Mucosa of gallbladder (tissue), 1 donor: ENCODE data around the gene NDUFAF7. TPM values are rescaled to one million over a fixed set of nuclear protein-coding genes. Genes with fewer than 3 reads are reported as not detected.
"Not testable (repeated sequence)": the region's sequence is repeated elsewhere in the genome, so short reads cannot be mapped to it uniquely, and the experiment has no call there.

ENCODE experiments used
- DNase-seq: peaks from one replicate; pipeline ENCODE4 v3.0.0-alpha.2; 2020; ENCODE audit warnings: low spot score
- total RNA-seq: library from RNA; stranded (reverse); gene quantifications from one replicate; pipeline ENCODE4 v1.2.1, GENCODE V29; 2021
- donor health status: DM: no; HTN: no; CAD: no.

The NDUFAF7 gene
- total RNA-seq, 1 donor from 2014 or later, result 11.4 TPM

DNA sequence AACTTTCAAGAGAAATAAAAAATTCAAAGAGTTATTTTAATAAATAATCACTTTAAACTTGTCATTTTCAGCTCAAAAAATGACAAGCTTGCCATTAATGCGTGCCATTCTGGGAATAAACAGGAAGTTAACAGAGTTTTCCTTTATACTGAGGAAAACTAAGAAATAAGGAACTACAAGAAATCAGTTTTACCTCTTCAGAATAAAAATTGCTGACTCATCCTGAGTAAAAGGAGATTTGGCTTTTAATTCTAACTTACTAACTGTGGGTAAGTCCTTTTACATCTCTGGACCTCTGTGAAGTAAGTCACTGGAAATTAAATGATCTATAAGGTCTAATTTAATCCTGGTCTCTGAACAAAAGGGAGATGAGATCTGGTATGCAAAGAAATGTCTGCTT lies 16.2 kb upstream of the NDUFAF7 start:
- DNase-seq, result no peak

DNA sequence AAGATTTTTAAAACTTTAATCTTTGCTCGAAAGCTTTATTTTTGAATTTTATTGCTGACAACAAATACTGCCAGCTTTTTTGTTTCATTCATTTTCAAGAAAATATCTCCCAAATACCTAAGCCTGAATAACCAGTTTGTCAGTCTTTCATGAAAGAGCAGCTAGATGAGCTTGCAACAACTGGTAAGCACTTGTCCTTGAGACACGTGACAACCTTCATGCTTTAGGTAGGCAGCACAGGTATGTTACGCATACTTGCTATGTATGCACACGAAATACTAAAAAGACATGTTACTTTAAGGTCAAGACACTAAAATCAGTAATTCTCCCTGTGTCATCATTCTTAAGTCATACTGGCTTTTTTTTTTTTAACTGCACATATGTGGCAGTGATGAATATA lies 12.4 kb upstream of the NDUFAF7 start:
- no peak for DNase-seq

DNA sequence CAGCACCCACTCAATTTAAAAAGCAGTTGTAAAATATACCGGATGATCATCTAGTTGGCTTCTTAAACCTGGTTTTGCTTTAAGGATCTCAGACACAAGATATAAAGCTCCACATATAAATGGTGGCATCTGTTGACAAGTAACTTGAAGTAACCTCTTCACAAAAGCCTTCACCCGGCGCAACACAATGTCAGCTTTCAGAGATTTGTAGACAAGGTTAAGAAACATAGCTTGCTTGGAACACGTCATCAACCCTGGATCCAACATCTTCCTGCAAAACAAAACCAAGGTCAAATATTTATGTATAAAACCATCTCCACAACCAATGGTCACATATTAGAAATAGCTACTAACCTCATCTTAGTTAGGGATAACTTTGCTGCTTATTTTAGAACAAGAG lies 8.3 kb upstream of the NDUFAF7 start:
- no peak for DNase-seq

DNA sequence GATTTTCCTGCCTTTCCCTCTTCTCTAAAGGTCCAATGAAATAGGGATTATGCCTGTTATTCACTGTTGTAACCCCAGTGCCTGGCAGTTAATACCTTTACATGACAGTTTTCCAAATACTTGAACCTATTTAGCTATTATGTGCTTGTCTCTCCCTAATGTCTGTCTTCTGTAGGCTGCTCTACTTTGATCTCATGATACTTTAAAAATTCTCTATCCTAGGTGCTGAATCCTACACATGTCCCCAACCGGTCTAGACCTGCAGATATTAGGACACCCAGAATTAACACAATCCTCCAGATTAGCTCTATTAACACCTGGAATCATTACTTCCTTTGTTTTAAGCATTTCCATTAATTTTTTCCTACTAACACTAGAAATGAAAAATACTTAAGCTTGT lies 7.4 kb upstream of the NDUFAF7 start:
- no peak for DNase-seq

DNA sequence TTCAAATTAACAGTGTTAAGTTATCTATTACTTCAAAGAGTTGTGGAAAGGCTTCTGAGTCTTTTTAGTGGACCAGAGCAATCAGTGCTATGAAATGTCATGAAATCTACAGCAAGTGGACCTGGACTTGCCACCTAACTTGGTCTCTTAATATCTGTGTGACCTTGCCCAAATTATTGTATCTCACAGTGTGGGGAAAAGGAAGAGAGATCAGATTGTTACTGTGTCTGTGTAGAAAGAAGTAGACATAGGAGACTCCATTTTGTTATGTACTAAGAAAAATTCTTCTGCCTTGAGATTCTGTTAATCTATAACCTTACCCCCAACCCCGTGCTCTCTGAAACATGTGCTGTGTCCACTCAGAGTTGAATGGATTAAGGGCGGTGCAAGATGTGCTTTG lies 6.3 kb upstream of the NDUFAF7 start:
- not testable (repeated sequence) for DNase-seq

DNA sequence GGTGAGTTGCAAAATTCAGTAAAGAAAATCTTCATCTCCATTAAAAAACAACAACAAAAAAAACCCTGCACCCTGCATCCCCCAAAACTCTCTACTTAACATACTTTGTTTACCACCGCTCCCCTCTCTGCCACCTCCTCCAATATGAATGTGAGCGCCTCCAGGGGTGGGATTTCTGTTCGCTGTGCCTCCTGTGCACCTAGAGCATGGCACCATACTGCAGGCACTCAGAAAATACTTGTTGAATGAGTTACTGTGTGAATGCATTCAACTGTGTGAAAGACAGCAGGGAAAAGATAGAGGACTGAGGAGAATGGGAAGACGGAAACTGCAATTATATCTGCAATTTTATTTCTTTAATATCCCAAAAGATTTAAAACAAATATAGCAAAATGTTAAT lies 4.6 kb upstream of the NDUFAF7 start:
- no peak for DNase-seq

DNA sequence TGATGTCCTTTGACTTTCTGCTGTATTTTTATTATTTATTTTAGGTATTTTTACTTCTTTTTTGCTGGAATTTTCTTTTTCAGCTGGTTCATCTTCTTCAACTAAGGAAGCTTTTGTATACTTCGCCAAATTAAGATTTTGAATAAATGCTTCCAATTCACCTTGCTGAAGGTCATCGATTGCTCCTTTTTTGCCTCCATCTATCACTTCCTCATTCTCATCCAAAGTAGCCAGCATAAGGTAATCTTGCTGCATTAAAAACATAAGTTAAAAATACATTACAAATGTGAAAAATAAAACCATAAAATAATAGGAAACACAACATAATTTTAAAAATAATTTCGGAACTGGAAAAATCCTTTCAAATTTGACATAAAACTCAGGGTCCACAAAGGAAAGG lies 2.7 kb upstream of the NDUFAF7 start:
- DNase-seq, result no peak

DNA sequence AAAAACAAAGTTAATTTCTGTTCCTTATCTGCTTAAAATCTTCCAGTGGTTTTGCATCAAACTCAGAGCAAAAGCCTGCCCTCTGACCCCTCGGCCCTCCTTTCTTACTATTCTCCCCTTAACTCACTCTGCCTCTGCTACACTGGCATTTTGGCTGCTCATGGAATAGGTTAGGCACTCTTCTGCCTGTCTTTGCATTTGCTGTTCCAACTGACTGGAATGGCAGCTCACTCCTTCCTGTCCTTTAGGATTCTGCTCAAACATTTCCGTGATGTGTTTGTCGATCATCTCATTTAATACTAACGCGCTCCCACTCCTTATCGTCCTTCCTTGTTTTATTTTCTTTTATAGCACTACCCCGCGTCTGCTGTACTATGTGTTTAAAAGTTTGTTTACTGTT lies 877 bp upstream of the NDUFAF7 start:
- no peak for DNase-seq

DNA sequence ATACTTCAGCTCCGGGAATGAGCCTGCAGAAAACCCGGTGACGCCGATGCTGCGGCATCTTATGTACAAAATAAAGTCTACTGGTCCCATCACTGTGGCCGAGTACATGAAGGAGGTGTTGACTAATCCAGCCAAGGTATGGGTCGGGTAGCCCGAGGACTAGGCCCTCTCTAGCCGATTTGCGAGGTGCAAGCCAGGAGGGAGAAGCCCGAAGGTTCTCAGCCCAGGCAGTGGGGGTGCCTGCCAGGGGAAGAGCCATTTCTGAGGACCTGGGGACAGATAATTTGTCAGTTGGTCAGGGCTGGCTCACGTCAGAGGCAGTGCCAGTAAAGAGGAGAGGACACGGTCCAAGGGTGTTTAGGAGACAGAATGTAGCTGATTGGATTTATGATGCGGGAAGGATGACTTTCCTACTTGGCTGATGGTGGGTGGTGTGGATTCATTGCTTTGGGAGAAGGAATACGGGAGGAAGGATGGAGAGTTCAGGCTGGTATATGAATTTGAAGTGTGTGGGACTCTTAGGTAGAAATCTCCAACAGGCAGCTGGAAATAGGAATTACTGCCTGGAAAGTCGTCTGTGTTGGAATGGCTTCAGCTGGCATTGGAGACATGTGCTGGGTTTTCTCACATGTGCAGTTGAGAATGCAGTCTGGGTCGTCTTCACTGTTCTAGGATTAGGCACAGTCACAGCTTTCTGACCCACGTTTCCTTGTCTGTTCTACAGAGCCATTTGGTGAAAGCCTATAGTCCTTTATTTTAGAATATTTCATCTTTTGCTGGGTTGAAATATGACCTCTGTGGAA lies 874 bp downstream of the NDUFAF7 start:
- DNase-seq, result peak; percentile 24

DNA sequence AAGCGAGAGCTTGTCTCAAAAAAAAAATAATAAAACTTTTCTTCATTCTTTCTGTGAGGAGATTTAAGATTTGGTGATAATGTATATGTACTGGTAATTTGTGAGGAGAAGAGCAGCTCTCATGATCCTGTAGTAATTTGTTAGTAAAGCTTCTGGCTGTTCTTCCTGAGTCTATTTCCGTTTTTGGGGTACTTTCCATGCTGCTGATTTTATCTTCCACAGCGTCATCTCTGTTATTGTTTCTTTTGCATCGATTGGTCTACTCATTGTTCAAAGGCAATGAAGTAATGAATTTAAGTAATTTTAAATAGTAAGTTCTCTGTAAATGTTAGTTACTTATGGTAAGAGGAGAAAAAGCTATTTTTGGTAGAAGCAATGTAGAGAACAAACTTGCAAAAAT lies 12.0 kb downstream of the NDUFAF7 start:
- no peak for DNase-seq

DNA sequence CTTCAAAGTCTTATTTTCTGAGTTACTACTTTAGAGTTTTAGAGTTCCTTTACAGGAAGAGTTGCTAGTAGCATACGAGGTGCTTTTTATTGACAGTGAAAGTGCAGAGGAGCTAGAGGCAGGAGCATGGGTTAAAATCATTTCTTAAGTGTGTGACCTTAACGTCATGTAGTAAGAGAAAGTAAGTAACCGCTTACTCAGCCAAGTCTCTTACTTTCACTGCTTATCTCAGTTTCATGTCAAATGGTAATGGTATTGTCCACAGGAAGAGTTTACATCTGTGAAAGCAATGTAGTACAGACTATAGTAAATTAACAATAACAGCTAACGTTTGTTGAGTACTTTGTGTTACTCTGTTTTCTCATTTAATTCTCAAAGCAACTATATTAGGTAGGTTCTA lies 12.6 kb downstream of the NDUFAF7 start:
- DNase-seq, result no peak

DNA sequence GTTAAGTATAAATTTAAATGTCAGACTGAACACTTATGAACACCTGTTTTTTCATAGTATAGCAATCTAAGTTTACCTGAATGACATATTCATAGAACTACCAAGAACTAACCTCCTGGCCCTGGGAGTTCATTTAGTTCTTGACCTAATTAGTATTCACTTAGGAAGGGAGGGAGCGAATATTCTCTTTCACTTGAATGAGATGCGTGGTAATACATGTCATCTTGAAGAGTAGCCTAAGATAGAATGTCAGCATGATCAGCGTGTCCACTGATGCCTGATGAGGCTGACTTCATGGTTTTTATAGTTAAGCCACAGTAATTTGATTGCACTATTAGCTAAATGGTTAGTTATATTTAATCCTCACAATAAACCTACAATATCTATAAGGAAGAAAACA lies 13.3 kb downstream of the NDUFAF7 start:
- DNase-seq, result no peak

DNA sequence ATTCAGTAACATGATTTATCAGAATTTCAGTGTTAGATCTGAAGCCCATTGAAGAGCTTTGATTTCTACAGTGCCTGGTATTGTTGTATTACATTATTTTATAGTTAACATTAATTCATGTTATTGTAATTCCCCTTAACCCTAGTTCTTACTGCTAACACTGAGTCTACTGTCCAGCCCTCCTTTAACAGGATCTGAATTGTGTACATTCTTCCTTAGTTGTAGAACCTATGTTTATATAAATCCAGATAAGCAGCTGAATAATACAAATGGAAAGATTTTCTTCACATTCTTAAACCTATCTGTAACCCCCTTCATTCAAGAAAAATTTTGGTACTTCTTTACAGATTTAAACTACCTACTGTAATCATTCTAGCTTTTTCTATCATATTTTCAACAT lies 14.7 kb downstream of the NDUFAF7 start:
- no peak for DNase-seq

DNA sequence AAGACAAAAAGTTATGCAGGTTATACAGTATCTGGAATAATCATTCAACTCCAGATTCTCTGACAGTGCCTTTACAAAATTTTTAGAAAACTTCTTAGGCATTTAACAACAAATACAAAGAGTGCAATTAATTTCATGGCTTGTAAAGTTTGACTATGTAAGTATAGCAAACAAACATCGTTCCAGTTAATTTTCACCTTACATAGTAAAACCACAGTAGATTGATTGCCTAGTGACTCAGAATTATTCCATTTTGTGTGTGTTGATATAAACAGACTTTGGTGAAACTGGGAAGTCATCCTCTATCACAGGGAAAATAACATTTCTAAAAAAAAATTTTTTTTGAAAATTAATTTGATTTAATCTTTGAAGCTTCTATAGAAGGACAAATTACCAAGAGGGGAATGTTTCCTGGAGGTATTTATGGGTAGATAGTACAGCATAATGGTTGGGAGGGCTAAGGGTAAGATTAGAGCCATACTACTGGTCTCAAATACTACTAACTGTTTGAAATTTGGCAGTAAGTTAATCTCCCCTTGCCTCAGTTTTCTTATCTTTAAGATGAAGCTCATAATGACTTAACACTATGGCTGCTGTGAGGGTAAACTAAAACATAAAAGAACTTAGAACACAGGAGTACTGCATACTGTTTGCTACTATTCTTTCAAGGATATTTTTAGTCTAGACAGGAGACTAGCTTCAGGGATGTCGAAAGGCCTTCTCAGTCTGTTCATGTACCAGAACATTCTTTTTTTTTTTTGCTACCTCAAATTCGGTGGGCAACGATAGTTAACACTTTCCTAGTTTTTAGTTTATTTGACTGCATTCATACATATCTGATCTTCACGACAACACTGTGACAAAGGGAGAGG lies 19.6 kb downstream of the NDUFAF7 start:
- no peak for DNase-seq

DNA sequence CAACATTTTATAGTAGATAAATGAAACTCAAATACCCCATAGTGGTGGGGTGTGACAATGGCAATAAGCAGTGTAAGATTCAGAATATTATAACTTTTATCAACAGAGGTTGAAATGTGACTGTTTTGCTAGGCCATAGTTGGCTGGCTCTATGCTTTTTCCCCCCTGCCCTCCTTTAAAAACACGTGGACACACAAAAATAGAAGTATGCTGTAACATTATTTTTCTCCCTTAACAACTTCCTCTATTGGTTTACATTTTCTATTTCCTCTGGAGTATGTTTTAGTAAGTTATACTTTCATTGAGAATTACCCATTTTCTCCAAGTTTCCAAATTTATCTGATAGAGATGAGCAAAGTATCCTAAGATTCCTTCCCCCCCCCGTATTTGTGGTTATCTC lies 31.1 kb downstream of the NDUFAF7 start:
- DNase-seq, result no peak

DNA sequence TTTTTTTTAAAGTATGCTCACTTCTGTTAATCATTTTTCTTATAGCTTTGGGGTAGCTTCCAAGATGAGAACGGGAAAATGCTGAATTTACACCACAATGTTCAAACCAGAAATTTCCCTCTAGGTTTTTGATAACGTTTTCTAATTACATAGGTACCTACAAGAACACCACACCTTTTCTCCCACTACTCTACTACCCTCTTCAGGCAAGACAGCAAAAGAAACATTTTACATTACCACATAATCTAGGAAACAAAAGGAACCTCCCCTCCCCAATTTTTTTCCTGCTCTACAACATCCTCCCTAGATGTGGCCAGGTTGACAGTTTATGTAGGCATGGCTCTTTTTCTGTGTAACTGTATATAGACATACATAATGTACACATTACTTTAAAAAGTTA lies 32.4 kb downstream of the NDUFAF7 start:
- DNase-seq, result no peak

DNA sequence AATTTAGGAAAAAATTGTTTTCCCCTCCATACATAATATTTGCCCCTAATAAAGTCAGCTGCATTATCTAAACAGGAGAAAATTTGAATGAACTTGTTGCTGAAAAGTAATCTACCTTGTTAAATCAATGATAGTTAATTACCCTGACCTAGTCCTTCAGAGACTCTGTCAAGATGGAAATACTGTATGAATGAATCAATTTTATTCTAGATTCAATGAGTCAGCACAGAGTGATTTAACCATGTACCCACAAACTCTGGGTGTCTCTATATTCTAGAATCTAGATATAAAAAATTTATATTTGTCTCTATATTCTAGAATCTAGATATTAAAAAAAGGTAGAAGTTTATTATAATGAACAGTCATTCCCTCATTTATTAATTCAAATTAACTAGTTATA lies 36.2 kb downstream of the NDUFAF7 start:
- DNase-seq, result no peak

DNA sequence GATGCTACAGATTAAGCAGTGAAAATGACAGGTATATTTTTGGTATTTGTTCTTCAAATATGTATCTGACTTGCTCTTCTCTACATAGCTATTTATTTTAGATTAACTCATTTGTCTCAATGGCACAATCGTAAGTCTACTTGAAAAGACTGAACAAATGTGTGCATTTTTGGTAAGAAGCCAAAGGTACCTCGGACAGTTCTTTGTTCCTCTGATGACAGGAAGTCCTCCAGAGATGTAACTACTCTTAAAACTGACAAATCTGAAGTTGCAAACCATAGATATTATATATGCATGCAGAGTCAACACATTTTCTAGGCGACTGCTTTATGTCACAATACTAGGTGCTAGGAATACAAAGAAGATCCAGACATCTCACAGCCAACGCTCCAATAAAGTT lies 36.7 kb downstream of the NDUFAF7 start:
- DNase-seq, result no peak

DNA sequence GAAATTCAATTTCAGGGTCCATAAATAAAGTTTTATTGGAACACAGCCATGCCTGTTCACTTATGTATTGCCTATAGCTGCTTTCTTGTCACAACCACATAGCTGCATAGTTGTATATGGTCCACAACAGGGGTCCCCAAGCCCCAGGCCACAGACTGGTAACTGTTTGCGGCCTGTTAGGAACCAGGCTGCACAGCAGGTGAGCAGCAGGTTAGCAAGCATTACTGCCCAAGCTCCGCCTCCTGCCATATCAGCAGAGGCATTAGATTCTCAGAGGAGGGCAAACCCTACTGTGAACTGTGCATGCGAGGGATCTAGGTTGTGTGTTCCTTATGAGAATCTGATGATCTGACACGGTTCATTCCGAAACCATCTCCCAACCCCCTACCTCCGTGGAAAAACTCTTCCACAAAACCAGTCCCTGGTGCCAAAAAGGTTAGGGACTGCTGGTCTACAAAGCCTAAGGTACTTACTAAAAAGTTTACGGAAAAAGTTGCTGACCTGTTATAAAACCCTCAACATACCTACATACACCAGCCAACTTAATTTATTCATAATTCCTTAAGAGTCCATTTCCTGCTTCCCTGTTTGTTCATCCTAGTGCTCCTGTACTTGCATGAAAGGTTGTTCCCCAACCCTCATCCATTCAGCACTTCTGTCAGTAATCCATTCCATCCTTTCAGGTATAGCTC lies 40.1 kb downstream of the NDUFAF7 start:
- DNase-seq, result no peak

DNA sequence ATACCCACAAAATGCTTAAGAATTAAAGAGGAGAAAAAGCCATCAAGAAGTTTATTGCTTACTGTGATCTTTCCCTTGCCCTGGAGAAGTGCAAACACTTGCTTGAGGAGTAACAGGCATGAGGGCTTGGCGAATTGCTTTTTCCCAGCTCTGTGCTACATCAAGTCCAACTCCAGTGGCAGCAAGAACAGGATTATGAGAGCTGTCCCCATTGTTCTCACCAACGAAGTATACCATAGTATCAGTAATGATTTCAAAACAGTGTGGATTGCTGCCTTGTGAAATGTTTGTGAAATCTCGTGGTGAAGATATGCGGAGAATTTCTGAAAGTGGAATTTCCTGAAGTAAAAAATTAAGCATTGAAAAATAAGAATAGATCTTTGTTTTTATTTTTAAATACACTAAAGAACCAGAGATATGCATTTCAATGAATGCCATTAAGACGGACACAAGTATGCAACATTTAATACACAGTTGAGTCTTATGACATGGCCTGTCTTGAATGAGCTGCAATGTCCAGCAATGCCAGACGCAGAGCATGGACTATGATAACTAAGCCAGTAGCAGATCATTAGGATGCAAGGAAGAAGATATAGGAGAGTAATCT lies 43.0 kb downstream of the NDUFAF7 start:
- DNase-seq, result no peak

DNA sequence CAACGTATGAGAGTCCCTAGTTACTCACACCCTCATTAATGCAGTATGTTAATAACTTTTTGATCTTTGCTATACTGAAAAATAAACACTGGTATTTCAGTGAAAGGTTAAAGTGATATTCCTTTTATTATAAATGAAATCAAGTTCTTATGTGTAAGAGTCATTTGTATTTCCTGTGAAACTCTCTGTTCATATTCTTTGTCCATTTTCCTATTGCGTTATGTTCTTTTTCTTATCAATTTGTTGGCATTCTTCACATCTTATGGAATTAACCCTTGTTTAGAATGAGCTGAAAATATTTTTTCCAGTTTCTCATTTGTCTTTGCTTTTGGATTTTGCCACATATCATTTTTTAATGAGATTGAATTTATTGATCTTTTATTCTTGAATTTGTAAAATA lies 44.8 kb downstream of the NDUFAF7 start:
- DNase-seq, result no peak

DNA sequence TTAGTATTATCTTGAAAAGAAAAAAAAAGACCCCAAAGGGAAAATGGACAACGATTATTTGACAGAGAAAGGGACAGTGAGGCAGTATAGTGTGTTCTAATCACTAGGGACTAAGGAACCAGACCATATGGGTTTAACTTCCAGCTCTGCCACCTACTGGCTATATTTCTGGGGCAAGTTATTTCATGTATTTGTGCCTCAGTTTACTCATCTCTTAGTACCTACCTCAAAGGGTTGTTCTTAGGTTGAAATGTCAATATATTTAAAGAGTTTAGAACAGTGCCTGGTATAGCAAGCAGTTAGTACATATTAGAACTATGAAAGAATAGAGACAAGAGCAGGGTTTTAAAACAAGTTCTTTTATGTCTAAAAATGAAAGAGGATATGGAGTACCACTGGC lies 50.5 kb downstream of the NDUFAF7 start:
- DNase-seq, result no peak
